DMS114 treated with DMSO at 0.1 percent for 48 hours (cell line): ENCODE results near the gene SNX1.
A peak's percentile ranks its signal among the peaks of the same experiment; 100 is the strongest.
"Not testable (repeated sequence)": the region's sequence is repeated elsewhere in the genome, so short reads cannot be mapped to it uniquely, and the experiment has no call there.

ENCODE experiments used
- DNase-seq: peaks from one replicate; lab custom pipeline; 2025; ENCODE audit not compliant: unreplicated experiment; lab: John Stamatoyannopoulos, UW

SNX1 gene, protein sequence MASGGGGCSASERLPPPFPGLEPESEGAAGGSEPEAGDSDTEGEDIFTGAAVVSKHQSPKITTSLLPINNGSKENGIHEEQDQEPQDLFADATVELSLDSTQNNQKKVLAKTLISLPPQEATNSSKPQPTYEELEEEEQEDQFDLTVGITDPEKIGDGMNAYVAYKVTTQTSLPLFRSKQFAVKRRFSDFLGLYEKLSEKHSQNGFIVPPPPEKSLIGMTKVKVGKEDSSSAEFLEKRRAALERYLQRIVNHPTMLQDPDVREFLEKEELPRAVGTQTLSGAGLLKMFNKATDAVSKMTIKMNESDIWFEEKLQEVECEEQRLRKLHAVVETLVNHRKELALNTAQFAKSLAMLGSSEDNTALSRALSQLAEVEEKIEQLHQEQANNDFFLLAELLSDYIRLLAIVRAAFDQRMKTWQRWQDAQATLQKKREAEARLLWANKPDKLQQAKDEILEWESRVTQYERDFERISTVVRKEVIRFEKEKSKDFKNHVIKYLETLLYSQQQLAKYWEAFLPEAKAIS

DNA sequence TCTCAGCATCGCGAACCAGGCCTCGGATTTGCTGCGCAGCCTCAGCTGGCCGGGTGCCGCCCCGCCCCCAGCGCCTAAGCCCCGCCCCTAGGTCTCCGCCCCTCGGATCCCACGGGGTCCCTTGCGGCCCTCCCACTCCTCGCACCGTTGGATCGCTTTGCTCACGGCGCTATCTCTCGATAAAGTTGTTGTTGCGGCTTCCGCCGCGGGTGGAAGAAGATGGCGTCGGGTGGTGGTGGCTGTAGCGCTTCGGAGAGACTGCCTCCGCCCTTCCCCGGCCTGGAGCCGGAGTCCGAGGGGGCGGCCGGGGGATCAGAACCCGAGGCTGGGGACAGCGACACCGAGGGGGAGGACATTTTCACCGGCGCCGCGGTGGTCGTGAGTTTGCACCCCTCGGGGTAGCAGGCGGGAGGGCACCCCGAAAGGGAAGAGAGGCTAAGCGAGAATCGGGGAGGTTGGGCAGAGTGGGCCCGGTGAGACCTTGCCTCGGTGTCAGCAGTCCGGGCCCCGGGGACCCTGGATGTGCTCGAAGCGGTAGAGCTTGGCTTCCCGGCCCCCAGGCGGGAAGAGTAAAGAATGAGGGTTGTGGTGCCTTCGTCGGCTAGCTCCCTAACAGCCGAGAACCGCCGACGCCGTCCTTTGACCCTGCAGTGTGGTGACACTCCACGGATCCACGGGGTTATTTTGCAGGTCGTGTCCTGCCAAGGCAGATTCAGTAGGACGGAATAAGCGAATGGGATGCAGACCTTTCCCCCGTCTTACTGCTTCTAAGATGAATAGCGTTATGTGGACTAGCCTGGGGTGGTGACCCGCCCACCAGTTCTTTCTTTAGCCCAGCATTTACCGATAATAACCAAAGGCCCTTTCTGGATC is at the start of gene SNX1:
TSS of gene SNX1 (plus strand) at position 188 of the 873 bp plus-strand sequence. CDS start at position 220, 32 bp downstream.
- peak; percentile 92 for DNase-seq

DNA sequence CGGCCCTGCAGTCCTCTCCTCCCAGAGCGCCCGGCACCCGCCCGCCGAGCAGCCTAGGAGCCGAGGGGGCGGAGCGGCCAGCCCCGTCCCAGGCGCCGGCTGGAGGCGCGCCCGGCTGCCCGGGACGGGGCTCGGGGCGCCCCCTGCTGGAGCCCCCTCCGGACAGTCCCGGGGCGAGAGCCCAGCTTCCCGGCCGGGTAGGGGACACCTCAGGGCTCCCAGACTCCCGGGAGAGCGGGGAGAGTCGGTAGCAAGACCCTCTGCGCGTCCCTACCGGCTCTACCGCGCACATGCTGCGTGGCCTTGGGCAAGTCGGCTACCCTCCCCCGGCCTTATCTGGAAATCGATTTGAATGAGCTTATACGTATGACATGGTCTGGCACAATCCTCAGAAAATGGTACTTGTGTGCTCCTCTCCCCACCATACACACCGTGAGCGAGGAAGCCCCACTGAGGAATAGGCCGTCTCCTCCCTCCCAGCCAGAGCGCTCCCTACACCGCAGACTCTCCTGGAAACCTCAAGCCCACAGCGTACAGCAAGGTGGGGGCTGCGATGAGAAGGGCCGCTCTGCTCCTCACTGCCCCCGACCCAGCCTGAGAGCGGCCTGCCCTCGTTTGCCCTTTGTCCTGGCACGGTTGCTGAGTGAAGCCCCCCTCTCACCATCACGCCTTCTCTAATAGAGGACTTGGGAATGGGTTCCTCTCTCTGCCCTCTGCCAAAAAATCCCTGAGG is 49.2 kb upstream of the SNX1 start, which contains the start of gene DAPK2:
TSS of gene DAPK2 (minus strand) at position 65 of the 733 bp plus-strand sequence. CDS start 6,224 bp downstream, outside the sequence.
- peak; percentile 43 for DNase-seq

DNA sequence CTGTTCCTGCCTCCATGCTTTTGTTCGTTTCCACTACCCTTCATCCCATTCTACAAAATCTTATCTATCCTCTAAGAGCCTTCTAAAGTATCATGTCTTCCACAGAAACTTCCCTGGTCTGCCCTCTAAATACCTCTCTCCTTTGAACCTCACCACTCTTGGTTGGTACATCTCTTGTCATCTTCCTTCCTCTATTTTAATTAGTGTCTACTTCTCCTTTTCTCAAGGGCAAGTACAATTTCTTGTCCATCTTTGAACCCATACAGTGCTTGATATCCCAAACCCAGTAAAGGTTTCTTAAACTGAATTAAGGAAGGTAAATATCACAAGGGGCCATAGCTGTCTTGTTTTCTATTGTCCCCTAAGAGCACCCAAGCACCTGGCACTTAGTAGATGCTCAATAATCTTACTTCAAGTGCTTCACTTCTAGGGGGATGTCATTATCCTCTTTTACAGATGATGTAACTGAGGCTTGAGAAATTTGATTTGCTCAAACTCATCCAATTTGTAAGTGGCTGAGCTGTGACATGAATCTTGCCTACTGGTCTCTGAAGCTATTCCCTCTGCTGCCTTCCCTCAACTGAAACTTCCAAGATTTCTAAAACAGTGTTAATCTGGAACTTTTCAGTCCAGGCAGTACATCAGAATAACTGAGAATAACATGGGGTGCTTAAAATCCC is 46.9 kb upstream of the SNX1 start:
- no peak for DNase-seq

DNA sequence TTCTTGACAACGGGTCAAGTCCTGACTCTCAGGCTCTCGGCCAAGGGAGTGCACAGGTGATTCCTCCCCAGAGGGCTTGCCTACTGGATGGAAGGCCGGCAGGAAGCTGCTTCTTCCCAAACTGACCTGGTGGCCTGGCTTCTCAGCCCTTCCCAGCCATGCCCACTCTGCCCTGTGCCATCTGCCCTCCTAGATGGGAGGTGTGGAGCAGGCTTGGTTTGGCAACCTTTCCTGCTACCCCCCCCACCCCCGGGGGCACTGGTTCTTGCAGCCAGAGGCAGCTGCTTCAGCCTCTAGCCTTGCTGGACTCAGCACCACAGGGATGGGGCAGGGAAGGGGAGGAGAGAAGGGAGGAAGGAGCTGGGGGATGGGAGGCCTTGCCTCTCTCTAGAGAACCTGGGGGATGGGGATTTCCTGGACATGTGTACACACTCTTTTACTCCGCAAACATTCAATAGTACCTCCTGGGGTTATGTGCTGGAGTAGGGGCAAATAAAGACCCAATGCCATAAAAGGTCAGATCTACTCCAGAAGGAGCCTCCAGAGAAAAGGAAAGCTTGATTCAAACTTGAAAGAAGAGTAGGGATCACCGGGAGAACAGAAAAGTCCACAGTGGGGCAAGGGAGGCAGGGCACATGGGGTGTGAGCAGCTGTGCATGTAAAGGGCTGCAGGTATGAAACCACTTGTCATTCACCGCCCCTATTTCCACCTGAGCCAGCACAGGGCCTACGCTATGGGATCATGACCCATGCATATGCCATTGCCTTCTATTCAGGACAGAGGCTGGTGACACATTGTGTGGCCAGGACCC is 45.3 kb upstream of the SNX1 start:
- DNase-seq: no peak

DNA sequence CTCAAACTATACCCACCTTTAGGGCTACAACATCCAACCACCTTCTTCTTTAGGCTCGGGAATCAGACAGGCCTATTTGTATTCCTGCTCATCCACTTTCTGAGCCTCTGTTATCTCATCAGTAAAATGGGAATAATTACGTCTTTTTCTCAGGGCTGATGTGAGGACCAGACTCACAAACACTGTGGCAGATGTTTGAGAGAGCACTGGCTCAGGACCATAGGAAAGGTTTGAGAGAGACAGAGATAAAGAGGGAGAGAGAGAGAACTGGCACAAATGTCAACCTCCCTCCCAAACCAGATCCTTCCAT is 44.7 kb upstream of the SNX1 start:
- DNase-seq: no peak

DNA sequence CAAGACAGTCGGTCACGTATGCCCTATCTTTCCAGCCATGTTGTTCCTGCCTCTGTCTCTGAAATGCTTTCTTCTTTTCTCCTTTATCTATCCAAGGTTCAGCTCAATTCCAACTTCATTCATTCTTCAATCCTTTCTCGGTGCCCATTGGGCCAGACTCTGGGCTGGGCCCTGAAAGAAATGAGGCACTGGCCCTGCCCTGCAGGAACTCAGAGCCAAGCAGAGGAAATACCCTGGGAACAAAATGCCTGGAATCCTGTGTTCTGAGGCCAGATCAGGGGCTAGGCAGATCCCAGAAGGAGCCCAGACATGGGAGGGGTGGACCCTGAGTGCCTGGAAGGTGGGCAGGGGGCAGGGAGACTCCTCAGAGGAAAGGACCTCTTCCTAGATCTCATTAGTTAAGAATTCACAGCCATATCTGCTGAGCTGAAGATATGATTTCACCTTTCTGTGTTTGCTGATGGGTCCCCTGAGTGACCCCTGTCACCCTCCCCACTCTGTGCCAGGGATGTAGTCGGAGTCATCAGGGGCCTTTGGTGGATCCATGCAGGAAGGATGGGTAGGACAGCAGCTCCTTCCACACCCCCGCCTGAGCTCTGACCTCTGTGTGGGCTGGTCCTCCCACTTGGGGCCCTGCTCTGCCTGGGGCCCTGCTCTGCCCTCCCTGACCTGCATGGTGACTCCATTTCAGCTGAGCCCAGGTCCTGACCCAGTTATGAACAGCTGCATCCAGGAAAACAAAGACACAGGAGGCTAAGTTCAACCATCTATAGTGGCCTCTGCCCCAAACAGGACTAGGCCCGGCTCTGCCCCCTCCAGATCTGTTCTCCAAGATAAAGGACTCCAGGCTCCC is 44.1 kb upstream of the SNX1 start:
- no peak for DNase-seq

DNA sequence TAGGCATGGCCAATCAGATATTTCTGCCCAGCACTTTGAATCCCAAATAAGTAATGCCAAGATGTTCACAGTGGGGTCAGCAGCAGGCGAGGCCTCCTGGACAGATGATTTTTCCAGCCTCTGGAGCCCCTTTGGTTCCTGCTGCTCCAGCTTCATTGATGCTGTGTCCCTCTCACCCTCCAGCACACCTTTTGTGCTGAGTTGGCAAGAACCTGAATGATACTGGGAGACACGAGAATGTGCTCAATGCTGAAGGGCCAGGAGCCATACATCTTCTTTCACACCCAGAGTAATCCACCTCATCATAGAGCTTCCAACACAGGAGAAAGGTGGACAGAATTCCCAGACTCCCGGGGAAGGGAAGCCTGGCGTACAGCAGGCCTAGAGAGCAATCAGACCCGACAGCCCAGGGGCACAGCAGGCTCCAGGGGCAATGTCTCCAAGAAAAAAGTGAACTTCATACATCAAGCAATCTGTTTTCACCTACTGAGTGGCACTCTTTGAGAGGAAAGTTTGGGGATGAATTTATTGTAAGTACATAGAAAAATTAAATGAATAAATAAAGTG is 42.8 kb upstream of the SNX1 start:
- DNase-seq: no peak

DNA sequence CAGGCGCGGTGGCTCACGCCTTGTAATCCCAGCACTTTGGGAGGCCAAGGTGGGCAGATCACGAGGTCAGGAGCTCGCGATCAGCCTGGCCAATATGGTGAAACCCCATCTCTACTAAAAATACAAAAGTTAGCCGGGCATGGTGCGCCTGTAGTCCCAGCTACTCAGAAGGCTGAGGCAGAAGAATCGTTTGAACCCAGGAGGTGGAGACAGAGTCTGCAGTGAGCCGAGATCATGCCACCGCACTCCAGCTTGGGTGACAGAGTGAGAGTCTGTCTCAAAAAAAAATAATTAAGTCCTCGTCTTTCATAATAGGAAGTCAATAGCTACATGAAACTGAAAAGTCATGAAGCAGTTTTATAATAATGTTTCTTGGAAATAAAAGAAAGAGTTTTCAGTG is 42.1 kb upstream of the SNX1 start:
- DNase-seq: not testable (repeated sequence)

DNA sequence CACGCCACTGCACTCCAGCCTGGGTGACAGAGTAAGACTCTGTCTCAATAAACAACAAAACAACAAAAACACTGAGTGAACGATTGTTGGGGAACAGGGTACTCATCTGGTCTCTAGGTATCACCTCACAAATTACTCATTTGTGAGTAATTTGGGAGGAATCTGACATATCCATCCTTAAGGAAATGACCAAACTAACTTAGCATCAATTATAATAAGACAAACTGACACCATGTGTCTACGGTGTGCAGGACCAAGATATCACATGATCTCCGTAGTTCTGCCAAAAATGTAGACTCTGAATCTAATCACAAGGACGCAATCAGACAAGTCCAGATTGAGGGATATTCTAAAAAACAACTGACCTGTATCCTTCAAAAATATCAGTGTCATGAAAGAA is 37.5 kb upstream of the SNX1 start:
- DNase-seq: no peak

DNA sequence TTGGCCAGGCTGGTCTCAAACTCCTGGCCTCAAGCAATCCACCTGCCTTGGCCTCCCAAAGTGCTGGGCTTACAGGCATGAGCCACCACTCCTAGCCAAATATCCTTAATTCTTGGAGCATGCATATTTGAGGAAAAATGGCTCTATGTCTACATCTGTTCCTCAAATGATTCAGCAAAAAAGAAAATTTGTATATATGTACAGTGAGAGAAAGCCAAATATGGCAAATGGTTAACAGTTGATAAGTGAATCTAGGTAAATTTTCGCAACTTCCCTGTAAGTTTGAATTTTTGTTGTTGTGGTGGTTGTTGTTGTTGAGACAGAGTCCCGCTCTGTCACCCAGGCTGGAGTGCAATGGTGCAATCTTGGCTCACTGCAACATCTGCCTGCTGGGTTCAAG is 36.7 kb upstream of the SNX1 start:
- not testable (repeated sequence) for DNase-seq

DNA sequence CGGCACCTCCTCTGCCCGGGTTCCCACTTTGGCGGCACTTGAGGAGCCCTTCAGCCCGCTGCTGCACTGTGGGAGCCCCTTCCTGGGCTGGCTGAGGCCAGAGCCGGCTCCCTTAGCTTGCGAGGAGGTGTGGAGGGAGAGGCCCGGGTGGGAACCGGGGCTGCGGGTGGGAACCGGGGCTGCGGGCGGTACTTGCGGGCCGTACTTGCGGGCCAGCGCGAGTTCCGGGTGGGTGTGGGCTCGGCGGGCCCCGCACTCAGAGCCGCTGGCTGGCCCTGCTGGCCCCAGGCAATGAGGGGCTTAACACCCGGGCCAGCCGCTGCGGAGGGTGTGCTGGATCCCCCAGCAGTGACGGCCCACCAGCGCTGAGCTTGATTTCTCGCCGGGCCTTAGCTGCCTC is 35.1 kb upstream of the SNX1 start:
- no peak for DNase-seq

DNA sequence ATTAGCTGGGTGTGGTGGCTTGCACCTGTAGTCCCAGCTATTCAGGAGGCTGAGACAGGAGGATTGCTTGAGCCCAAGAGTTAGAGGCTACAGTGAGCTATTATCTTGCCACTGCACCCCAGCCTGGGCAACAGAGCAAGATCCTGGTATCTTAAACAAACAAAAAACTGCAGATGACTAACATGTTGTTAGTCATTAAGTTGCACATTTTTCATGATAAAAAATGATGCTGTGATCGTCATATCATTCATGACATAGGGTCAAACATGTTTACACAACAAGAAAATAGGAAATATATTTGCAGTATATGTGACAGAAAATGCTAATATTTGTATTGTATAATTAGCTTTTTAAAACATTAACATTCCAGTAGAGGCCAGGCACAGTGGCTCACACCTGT is 29.3 kb upstream of the SNX1 start:
- DNase-seq: no peak

DNA sequence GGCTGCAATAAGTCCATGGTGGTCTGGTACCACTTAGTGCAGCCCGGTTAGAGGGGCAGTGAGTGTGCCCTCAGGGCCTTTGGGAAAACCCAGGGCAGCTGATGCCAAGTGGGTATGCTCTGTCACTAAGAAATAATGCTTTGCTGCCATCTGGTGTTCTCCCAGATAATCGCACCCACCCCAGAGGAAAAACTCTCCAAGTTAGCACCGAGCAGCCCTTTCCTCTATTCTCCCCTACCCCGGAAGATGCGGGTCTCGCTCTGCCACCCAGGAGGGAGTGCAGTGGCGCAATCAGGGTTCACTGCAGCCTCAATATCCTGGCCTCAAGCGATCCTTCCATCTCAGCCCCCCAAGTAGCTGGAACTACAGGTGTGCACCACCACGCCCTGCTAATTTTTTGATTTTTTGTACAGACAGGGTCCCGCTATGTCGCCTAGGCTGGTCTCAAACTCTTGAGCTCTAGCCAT is 28.2 kb upstream of the SNX1 start:
- peak; percentile 64 for DNase-seq

DNA sequence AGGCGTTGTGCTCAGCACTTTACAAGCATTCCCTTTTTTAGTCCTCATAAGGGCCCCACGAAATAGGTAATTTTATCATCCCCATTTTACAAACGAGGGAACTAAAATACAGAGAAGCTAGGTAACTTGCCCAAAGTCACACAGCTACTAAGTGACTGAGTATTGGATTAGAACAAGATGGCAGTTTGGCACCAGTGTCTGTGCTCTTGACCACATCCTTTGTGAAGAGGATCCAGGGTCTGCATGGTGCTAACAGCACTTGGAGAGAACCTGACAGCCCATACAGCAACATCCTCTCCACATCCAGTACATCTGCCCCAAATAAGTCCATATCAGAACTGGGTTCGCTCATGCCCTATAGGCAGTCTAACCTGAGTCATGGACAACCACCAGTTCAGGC is 27.6 kb upstream of the SNX1 start:
- DNase-seq: no peak

DNA sequence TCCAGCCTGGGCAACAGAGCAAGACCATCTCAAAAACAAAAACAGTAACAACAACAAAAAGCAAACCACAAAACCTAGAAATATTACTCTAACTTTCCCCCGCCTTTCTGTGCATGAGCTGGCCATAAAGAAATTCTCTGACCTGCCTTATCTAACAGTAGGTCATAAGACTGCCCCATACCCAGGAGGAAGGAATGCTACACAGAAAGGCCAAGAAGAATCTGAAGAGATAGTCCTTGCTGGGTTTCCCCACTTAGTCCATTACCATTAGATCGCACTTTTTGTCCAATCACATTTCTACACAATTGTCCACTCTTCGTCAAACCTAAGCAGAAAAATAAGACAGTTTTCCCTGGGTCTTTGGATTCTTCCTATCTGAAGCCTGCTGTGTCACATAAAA is 25.7 kb upstream of the SNX1 start:
- no peak for DNase-seq

DNA sequence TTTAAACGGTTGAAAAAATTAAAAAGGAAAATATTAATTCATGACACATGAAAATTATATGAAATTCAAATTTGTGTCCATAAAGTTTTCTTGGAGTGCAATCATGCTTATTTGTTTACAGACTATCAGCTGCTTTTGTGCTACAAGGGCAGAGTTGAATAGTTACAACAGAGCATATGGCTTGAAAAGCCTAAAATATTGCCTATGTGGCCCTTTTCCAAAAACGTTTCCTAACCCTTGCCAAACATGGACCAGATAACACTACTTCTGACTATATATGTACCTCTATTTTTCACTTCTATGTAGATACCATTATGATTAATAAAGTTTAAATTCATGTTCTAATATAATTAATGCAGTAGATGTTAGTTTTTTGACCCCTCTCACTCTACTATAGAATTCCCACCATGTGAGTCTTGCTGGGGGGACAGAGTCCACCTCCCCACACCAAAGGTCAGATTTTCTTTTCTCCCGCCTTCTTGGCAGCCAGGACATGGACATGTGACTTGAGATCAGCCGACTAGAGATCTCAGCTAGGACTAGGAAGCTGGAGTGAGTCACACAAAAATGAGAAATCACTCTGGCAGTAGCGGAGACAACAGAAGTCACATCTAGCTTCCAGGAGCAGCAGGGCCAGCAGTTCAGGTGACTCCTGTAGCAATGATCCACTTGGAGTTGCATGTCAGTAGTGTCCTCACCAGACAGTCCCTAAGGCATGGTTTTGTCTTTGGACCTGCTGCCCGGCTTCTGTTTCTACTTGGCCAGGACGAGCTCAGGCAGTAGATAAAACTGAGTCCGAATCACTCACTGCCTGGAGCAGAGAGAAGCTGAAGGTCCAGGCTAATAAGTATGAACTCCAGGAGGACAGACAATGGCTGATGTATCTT is 24.6 kb upstream of the SNX1 start:
- DNase-seq: no peak

DNA sequence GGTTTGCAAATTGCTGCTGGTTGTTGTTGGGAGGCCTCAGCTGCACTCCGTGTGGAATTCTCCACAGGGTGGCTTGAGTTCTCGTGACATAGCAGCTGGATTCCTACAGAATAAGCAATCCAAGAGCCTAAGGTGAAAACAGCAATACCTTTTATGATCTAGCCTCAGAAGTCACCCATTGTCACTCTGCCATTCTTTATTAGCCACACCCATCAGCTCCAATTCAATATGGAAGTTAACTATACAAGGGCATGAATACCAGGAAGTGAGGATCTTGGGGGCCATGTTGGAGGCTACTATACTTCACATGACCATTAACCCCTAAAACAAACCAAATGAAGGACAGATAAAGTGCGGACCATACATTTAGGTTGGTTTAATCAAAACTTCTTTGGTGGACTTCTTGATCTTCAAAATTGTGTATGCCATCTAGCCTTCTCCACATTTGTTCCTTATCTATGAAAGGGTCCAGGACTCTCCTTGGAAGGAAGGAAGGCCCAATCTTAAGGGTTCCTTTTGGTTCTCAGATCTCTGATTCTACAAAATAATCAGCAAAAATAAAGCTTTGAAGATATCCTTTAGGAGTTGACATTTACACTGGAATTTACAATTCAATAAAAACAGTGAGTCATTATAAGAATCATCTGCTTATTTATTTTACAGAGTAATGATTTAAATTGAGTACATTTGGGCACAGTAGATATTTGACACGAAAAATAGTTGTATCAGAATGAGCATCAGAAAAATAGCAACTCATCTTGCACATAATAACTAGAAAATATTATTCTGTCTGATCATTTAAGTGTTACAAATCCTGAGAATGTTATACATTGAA is 23.6 kb upstream of the SNX1 start:
- DNase-seq: no peak
